ENCODE measurements around the gene SEC11A.
"Not testable (repeated sequence)": the region's sequence is repeated elsewhere in the genome, so short reads cannot be mapped to it uniquely, and the experiment has no call there.

Gene SEC11A

DNA sequence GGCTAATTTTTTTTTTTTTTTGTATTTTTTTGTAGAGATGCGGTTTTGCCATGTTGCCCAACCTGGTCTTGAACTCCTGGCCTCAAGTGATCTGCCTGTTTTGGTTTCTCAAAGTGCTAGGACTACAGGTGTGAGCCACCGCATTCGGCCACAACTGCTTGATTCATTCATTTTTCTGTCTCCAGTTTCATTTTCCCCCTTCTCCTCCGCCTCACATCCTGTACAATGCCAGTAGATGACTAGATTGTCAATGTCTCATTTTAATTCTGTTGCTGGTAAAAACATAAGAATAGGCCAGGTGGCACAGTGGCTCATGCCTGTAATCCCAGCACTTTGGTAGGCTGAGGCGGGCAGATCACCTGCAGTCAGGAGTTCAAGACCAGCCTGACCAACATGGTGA is 20.4 kb upstream of the SEC11A start:
- no peak for DNase-seq

GRCh38 chr15:84735480-84736061 is 19.6 kb upstream of the SEC11A start:
- DNase-seq: not testable (repeated sequence)

GRCh38 chr15:84734794-84735479 is 19.0 kb upstream of the SEC11A start:
- DNase-seq: peak; percentile 42

GRCh38 chr15:84731774-84732173 is 15.8 kb upstream of the SEC11A start:
- DNase-seq: no peak

- no peak for DNase-seq
Measured at GRCh38 chr15:84727429-84727828, 11.5 kb upstream of the SEC11A start.

DNA sequence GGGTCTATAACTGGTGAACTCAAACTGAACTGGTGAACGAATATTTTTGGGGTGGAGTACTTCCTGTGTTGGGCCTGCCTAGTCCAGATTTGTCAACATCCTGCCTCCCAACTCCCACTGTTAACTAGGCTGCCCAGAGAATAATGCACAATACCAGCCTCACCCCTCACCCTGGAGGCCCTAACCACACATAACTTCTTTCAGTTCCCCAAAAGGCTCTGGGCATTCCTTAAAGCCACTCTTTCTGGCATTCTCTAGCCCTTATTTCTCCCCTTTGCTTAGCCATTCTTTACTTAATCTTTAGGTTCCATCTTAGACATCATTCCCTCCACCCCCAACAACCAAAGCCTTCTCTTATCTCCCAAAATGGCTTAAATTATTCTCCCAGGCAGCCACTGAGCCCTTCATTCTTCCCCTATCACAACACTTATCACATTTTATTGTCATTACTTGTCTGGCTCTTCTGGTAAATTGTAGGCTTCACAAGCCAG is 9.1 kb upstream of the SEC11A start:
- DNase-seq: no peak

GRCh38 chr15:84722628-84723027 is 6.7 kb upstream of the SEC11A start:
- DNase-seq: no peak

- no peak for DNase-seq
Measured at GRCh38 chr15:84721371-84721770, 5.4 kb upstream of the SEC11A start.

DNA sequence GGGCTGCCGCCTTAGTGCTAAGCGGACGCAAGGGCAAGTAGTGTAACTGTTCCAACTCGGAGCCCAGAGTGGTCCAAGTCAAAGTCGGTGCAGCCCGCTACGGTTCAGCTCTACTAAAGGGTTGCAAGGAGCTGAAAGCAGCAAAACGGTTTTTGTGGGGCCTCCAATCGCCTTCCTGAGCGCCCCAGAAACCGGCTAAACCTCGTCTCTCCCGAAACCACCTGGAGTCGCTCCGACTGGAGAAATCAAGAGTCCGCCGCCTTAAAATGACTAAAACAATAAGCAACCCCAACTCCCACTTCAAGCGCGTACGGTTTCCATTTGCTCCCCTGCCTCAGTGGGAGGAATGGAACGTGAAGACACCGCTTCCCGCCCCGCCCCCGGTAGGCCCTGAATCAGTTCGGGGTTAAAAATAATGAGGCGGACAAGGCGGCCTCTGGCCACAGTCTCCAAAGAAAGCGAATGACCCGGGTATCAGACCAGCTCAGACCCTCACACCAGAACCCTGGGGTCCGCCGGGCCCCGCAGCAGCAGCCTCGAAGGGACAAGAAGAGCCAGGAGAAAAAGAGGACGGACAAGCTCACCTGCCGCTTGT is 401 bp downstream of the SEC11A start:
- no peak for DNase-seq

DNA sequence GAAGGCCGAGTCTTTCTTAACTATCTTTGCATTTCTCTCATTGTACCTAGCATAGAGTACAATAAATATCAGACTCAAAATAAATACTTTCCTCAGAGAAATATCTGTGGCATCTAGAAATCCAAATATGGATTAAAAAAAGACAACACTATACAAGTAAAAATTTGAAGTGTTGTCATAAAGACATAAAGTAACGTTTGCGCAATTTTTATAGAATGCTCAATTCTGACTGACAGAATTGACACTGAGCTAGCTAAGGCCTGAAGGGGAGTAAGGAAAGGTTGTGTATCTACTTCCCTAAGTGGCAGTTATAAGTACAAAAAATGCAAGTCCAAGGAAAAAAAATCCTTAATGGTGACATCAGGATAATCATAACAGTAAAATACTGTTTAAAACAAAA is 1.1 kb downstream of the SEC11A start:
- DNase-seq: no peak

GRCh38 chr15:84714372-84714771 is 1.6 kb downstream of the SEC11A start:
- no peak for DNase-seq

DNA sequence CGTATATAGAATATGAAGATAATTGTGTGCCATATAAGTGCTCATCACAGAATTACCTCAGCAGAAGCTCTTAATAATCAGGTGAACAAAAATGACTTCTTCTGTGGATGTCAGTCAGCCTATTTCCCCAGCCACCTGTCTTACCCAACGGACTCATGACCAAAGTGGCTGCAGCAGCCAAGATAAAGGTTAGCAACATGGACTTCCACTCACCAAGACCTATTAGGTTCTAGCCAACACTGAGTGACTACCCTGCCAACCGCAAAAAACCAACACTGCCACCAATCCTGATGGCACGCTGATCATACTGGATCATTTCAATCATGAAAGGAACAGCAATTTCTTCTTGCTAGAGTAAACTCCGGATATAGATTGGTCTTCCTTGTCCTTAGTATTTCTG is 12.1 kb downstream of the SEC11A start:
- DNase-seq: no peak

- no peak for DNase-seq
Measured at GRCh38 chr15:84702961-84703482, 12.9 kb downstream of the SEC11A start.

DNA sequence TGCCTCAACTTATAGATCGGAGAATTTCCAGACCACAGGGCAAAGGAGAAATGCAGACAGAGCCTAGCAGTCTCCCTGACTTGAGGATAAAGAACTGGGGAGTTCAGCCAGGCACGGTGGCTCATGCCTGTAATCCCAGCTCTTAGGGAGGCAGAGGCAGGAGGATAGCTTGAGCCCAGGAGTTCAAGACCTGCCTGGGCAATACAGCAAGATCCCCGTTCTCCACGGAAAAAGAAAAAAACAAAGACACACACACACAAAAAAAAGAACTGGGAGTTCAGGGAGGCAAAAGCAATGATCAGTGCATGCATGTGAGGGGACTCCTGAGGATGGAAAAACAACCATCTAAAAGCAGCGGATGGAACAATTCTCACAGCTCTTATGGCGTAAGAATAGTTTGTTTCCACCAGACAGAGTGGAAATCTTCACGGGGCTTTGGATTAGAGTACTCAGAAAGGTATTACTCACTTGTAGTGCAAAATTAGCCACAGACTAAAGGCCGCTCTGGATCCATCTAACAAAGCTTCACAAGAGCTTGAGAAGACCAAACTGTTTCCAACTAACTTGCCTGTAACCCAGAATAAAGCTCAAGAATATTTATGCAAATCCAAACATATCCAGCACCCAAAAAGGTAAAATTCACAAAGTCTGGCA is 16.3 kb downstream of the SEC11A start:
- no peak for DNase-seq

GRCh38 chr15:84697236-84697990 is 18.5 kb downstream of the SEC11A start:
- DNase-seq: no peak

GRCh38 chr15:84696757-84697156 is 19.2 kb downstream of the SEC11A start:
- DNase-seq: no peak

DNA sequence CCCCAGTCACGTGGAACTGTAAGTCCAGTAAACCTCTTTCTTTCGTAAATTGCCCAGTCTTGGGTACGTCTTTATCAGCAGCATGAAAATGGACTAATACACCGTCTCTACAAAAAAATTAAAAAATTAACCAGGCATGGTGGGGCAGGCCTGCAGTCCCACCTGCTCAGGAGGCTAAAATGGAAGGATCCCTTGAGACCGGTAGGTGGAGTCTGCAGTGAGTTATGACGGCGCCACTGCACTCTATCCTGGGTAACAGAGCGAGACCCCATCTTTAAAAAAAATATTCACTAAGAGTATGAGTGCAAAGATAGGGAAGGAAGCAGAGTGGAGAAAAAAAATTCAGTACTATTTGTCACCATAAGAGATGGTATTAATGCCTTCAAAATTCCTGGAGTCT is 25.6 kb downstream of the SEC11A start:
- no peak for DNase-seq

DNA sequence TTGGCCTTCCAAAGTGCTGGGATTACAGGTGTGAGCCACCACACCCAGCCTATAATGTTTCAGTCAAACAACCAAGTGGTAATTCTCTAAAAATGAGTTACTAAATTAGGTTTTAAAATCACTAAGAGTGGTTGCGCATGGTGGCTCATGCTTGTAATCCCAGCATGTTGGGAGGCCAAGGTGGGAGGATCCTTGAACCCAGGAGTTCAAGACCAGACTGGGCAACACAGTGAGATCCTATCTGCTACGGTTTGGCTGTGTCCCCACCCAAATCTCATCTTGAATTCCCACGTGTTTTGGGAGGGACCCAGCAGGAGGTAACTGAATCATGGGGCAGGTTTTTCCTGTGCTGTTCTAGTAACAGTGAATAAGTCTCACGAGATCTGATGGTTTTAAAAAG is 26.1 kb downstream of the SEC11A start:
- no peak for DNase-seq

DNA sequence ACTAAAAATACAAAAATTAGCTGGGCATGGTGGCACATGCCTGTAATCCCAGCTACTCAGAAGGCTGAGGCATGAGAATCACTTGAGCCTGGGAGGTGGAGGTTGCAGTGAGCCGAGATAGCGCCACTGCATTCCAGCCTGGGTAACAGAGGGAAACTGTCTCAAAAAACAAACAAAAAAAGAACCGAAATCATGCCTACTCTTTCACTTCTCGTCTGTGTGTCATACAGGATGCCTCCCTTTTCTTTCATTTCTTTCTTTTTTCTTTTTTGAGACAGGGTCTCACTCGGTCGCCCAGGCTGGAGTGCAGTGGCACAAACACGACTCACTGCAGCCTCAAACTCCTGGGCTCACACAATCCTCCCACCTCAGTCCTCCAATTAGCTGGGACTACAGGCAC is 29.5 kb downstream of the SEC11A start:
- DNase-seq: not testable (repeated sequence)

DNA sequence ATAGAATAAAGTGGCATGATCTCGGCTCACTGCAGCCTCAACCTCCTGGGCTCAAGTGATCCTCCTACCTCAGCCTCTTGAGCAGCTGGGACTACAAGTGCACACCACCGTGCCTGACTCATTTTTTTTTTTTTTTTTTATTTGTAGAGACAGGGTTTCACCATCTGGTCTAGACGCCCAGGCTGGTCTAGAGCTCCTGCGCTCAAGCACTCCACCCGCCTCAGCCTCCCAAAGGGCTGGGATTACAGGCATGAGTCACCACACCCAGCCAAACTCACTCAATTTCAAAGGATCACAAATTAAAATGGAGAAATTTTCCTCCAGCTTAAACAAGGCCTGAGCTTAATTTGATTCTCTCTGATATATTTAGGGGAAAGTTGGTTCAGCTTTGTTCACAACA is 30.6 kb downstream of the SEC11A start:
- DNase-seq: no peak

- no peak for DNase-seq
Measured at GRCh38 chr15:84684092-84684491, 31.8 kb downstream of the SEC11A start.

DNA sequence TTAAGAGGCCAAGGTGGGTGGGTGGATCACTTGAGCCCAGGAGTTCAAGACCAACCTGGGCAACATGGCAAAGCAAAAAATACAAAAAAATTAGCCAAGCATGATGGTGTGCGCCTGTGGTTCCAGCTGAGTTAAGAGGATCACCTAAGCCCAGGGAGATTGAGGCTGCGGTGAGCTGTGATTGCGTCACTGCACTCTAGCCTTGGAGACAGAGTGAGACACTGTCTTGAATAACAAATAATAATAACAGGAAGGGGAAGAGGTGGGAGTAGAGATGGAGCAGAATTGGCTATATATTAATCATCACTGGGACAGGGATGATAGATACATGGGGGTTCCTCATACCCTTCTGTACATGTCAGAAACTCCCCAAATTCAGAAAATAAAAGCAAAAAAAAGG is 34.1 kb downstream of the SEC11A start:
- no peak for DNase-seq

DNA sequence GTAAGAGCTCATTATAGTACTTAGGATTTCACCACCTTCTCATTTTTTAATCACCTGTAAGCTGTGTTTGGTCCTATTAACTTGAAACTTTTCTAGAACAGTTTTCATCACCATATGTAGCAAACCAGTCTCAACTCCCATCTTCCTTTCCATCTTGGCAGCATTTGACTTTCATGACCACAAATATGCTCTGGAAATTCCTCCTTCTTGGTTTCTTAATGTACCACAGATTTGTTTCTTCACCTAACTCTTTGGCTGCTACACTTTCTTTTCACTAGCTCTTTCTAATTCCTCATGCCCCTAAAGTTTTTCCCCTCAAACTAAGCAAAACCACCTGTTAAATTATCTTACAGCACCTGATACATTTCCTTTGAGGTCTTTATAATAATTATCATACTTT is 44.7 kb downstream of the SEC11A start:
- no peak for DNase-seq

All from NK-92 treated with Interleukin-12 subunit alpha and Interleukin-12 subunit beta, amount 100 ng/mL, for 24 hours (cell line).